A549 (cell line): Measurements from ENCODE around the gene DNASE1L2.

Source experiments
- CTCF ChIP-seq: fragments of >200 bp; sonication (Bioruptor Twin); formaldehyde crosslinking; IDR thresholded peaks from 3 replicates; pipeline ENCODE4 v1.5.1; 2016
- EP300 ChIP-seq, 2 experiments: fragments of >200 bp; sonication (Bioruptor Twin); formaldehyde crosslinking; IDR thresholded peaks; 2 replicates in 1 of 2; 3 replicates in 1 of 2; pipeline ENCODE4 v1.6.1; 2016 to 2017
- FOSL2 ChIP-seq, 2 experiments: fragments of 450-650 bp in 1 of 2; fragments of >200 bp in 1 of 2; sonication (Bioruptor Twin) in 1 of 2; formaldehyde crosslinking; IDR thresholded peaks; 2 replicates each; pipeline versions ENCODE4 v1.5.0 to v1.6.1; 2016 to 2020; ENCODE audit warnings: mild to moderate bottlenecking in 1 of 2, moderate library complexity in 1 of 2
- POLR2A ChIP-seq: IDR thresholded peaks from 2 replicates; pipeline ENCODE4 v1.6.1; 2012; ENCODE audit warnings: mild to moderate bottlenecking, low read length
- RCOR1 ChIP-seq: fragments of 150-350 bp; IDR thresholded peaks from 2 replicates; pipeline ENCODE4 v1.6.1; 2014; ENCODE audit warnings: antibody characterized with exemption, low read length, low read depth
- TFCP2L1 ChIP-seq: fragments of 250-450 bp; sonication (Bioruptor Pico); IDR thresholded peaks from 2 replicates; pipeline ENCODE4 v1.5.0; 2021; ENCODE audit warnings: mild to moderate bottlenecking

GRCh38 chr16:2229091-2229490 lies 7.2 kb upstream of the DNASE1L2 start:
- TF ChIP-seq POLR2A (no peak), EP300 (IDR thresholded peaks at IDR 0.05) (no peak), FOSL2 (IDR thresholded peaks at IDR 0.05) (no peak), FOSL2 (CRISPR knock-in tag; IDR thresholded peaks at IDR 0.05) (no peak), CTCF (no peak), TFCP2L1 (CRISPR knock-in tag) (no peak), RCOR1 (no peak)
